ENCODE measurements around the gene PNMA6E.

Gene PNMA6E

DNA sequence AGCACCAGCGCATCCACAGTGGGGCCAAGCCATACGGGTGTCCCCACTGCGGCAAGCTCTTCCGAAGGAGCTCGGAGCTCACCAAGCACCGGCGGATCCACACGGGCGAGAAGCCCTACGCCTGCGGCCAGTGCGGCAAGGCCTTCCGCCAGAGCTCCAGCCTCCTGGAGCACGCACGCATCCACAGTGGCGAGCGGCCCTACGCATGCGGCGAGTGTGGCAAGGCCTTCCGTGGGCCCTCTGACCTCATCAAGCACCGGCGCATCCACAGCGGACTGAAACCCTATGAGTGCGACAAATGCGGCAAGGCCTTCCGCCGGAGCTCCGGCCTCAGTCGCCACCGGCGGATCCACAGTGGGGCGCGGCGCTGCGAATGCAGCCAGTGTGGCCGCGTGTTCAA lies 53.6 kb downstream of the PNMA6E start:
- no peak for DNase-seq
